IPS DF 4.7 (cell line): Measurements from ENCODE around the gene TMEM263.
"Not testable (repeated sequence)": the region's sequence is repeated elsewhere in the genome, so short reads cannot be mapped to it uniquely, and the experiment has no call there.

Experiments used
- DNase-seq: peaks from one replicate; pipeline ENCODE4 v3.0.0-alpha.2; 2013; ENCODE audit warnings: low spot score; ENCODE audit errors: extremely low read depth

TMEM263 gene

DNA sequence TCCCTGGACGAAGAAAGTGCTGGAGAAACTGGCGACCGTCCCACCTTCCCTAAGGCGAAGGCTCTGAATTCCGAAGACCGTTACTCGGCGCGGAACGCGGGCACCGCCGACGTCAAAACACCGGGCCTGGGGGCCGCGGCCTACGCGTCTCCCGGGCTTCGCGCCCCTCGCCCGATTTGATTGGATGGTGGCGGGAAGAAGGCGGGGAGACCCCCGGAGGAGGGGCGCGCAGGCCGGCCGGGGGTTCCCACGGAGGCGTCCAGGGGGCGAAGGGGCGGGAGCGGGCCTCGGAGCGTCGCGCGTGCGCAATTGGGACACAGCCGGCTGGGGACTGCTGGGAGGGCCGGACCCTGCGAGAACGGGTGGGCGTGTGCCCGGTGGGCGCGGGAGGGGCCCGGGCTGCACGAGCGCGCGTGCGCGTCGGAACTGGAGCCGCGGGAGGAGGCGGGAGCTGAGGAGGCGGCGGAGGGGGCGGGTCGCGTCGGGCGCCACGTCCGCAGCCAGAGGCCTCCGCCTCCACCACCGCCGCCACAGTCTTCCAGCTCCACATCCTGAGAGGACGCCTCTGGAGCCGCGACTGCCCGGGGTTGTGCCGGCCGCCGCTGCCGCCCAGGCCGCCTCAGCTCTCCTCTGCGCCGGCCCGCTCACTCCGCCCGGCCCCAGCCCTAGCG is at the start of gene TMEM263:
TSS of gene TMEM263 (plus strand) at position 531 of the 671 bp plus-strand sequence. CDS start 11,210 bp downstream, outside the sequence.
- peak; percentile 72 for DNase-seq

- DNase-seq = no peak
Observed at GRCh38 chr12:106906715-106907114, 49.0 kb upstream of the TMEM263 start.

- no peak for DNase-seq
Observed at GRCh38 chr12:106907411-106907810, 48.3 kb upstream of the TMEM263 start.

- DNase-seq = no peak
Observed at GRCh38 chr12:106907846-106908245, 47.9 kb upstream of the TMEM263 start.

GRCh38 chr12:106908561-106908960 is 47.1 kb upstream of the TMEM263 start:
- DNase-seq = no peak

- no peak for DNase-seq
Observed at GRCh38 chr12:106910202-106910601, 45.5 kb upstream of the TMEM263 start.

DNA sequence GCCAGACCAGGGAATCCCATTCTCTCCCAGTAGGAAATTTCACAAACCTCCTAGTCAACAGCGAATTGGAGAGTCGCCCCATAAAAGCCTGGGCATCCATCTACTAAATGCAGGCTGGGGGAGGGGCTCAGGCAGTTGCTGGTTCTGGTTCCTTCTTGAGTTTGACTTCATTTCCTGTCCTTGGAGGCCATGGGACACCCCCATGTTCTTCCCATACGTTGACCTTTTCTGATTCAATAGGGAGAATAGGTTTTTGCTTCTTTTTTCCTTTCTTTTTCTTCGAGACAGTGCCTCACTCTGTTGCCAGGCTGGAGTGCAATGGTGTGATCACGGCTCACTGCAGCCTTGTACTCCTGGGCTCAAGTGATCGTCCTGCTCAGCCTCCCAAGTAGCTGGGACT is 44.1 kb upstream of the TMEM263 start:
- no peak for DNase-seq

- no peak for DNase-seq
Observed at GRCh38 chr12:106913456-106913855, 42.3 kb upstream of the TMEM263 start.

- no peak for DNase-seq
Observed at GRCh38 chr12:106914796-106915634, 40.7 kb upstream of the TMEM263 start.

GRCh38 chr12:106915635-106916026 is 40.1 kb upstream of the TMEM263 start:
- no peak for DNase-seq

- no peak for DNase-seq
Observed at GRCh38 chr12:106917503-106917902, 38.2 kb upstream of the TMEM263 start.

GRCh38 chr12:106918746-106919145 is 37.0 kb upstream of the TMEM263 start:
- DNase-seq = no peak

DNA sequence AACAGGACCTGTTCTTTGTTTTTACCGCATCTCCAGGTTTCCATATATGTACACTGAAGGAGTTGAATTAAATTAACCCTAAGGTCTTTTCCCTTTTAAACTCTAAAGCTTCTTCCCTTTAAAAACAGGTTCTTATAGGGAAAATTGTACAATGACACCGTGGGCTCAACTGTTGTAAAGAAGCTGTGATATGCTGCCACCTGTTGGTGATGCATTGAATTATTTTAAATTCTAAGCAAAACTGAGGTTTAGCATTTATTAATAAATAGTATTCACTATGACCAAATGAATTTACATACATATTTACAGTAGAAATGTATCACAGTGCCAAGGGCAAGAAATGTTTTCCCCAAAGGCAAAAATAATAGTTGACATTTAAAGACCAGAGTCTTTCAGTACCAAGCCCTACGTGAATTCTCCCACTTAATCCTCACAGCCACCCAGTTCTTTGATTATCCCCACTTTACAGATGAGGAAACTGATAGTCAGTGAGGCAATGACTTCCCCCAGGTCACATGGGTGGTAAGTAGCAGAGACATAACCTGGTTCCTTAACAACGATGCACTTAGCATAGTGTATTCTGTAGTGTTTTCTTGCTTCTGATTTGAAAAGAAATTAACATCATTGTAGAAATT is 35.7 kb upstream of the TMEM263 start:
- DNase-seq = no peak

DNA sequence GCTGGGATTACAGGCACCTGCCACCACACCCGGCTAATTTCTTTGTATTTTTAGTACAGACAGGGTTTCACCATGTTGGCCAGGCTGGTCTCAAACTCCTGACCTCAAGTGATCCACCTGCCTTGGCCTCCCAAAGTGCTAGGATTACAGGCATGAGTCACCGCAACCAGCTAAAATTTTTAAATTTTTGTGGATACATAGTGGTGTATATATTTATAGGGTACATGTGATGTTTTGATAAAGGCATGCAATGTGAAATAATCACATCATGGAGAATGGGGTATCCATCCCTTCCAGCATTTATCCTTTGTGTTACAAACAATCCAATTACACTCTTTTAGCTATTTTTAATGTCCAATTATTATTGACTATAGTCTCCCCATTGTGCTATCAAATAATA is 33.7 kb upstream of the TMEM263 start:
- DNase-seq = not testable (repeated sequence)

- not testable (repeated sequence) for DNase-seq
Observed at GRCh38 chr12:106923594-106923993, 32.1 kb upstream of the TMEM263 start.

DNA sequence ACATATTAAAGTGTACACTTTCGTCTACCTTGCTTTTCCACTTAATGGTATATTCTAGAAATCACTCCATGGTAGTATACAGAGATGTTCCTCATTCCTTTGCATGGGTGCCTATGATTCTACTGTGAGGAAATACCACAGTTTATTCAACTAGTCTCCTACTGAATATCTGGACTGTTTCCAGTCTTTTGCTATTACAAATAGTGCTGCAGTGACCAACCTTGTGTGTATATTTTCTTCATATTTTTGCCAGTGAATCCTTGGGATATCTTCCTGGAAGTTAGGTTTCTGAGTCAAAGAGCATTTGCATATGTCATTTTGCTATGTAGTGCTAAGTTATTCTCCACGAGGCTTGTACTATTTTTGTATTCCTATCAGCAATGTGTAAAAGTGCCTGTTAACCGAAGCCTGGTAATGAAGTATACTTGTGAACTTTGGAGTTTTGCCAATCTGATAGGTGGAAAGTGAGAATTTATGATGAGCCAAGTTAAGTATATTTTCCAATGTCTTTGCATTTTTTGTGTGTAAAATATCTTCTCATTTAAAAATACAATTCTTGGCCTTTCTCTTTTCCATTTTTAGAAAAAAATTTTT is 31.3 kb upstream of the TMEM263 start:
- DNase-seq = no peak

GRCh38 chr12:106926657-106927056 is 29.1 kb upstream of the TMEM263 start:
- no peak for DNase-seq

DNA sequence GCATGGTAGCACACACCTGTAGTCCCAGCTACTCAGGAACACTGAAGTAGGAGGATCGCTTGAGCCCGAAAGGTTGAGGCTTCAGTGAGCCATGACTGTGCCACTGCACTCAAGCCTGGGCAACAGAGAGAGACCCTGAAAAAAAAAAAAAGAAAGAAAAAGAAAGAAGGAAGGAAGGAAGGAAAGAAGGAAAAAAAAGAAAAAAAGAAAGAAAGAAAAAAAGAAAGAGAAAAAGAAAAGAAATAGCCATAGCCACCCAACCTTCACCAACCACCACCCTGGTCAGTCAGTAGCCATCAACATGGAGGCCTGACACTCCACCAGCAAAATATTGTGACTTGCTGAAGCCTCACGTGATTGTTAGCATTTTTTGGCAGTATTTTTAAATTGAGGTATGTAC is 21.4 kb upstream of the TMEM263 start:
- DNase-seq = no peak

GRCh38 chr12:106941481-106942156 is 14.1 kb upstream of the TMEM263 start:
- no peak for DNase-seq

GRCh38 chr12:106942775-106943174 is 12.9 kb upstream of the TMEM263 start:
- DNase-seq = no peak

- DNase-seq = no peak
Observed at GRCh38 chr12:106945261-106945851, 10.4 kb upstream of the TMEM263 start.
